Aorta (tissue), 5 donors: ENCODE measurements around the gene FAM151A. TPM values are rescaled to one million over a fixed set of nuclear protein-coding genes. Genes with fewer than 3 reads are reported as not detected.

Source experiments
- ATAC-seq: fragments of 200-7000 bp; cut with Tn5 transposase; one replicate; pipeline ENCODE4 v1.9.1; 2022; ENCODE audit warnings: moderate library complexity; ENCODE audit not compliant: low FRiP score
- DNase-seq, 2 donors: peaks; one replicate each; pipeline ENCODE4 v3.0.0-alpha.2; 2020
- H3K27ac ChIP-seq, 2 donors: one replicate each; pipeline ENCODE4 v1.5.1; 2013; ENCODE audit warnings: low read length in 2 of 2, mild to moderate bottlenecking in 2 of 2, moderate library complexity in 2 of 2, control low read depth in 1 of 2, inconsistent platforms in 1 of 2, low read depth in 1 of 2
- H3K27me3 ChIP-seq, 2 donors: one replicate each; pipeline ENCODE4 v1.6.1; 2013; ENCODE audit warnings: control low read depth in 1 of 2, low read length in 1 of 2, mild to moderate bottlenecking in 1 of 2, moderate library complexity in 1 of 2; ENCODE audit not compliant: insufficient read depth in 2 of 2, control insufficient read depth in 1 of 2
- H3K36me3 ChIP-seq, 2 donors: one replicate each; pipeline ENCODE4 v1.6.1; 2013; ENCODE audit warnings: control low read depth in 1 of 2, low read length in 1 of 2, mild to moderate bottlenecking in 1 of 2; ENCODE audit not compliant: insufficient read depth in 2 of 2, control insufficient read depth in 1 of 2
- H3K4me1 ChIP-seq, 2 donors: one replicate each; pipeline ENCODE4 v1.6.1; 2013; ENCODE audit warnings: low read length in 2 of 2, control low read depth in 1 of 2, mild to moderate bottlenecking in 1 of 2, moderate library complexity in 1 of 2; ENCODE audit not compliant: insufficient read depth in 2 of 2, control insufficient read depth in 1 of 2
- H3K4me3 ChIP-seq, 2 donors: one replicate each; pipeline ENCODE4 v1.5.1; 2013; ENCODE audit warnings: low read length in 2 of 2, control low read depth in 1 of 2, mild to moderate bottlenecking in 1 of 2
- H3K9me3 ChIP-seq: one replicate; pipeline ENCODE4 v1.6.1; 2013; ENCODE audit warnings: mild to moderate bottlenecking, low read length; ENCODE audit not compliant: control insufficient read depth
- WGBS, 2 donors: extraction: QIAGEN DNeasy Blood & Tissue Kit; methylation state at CpG; one replicate each; pipeline ENCODE4 v1.1.7; 2013; 5-methylcytosine and 5-hydroxymethylcytosine counted together
- intact Hi-C, 2 donors: fragments of 100-400 bp; cut with DNase I; formaldehyde crosslinking; loops; one replicate each; pipeline versions ENCODE4 v1.14.2 to v1.15.0; 2022
- polyA plus RNA-seq, 2 donors: library from polyadenylated mRNA; stranded (reverse); fragments of 200-250 nt; gene quantifications; one replicate each; pipeline ENCODE4 v1.2.3, GENCODE V29; 2013
- total RNA-seq, 2 donors: library from RNA; stranded (reverse); fragmentation: NEBNext Ultra II Directional; extraction: Animal tissue kit (Norgen Biotek cat#: 25700); gene quantifications; one replicate each; pipeline ENCODE4 v1.2.1, GENCODE V29; 2021
- donor health status: healthy with polysubstance abuse.
- donor health status: Bipolar disorder and iron deficiency.
- donor health status: DM: no; HTN: no; CAD: no.
- donor health status: DM: no; HTN: no; CAD: no.
- donor health status: DM: yes; HTN: yes; CAD: no.

The FAM151A gene
- total and polyA plus RNA-seq, 4 donors = 0.08 TPM; not detected in 3

GRCh38 chr1:54619749-54620148, 3.6 kb downstream of the FAM151A start:
- intact Hi-C loops = no loop called here
- ATAC-seq (no peak), DNase-seq (peak in 1 of 2 donors; percentile 59)
- Histone ChIP-seq H3K9me3 (no peaks in the 10 kb centered on the region), H3K27me3 (no peaks in the 10 kb centered on the region), H3K36me3 (no peaks in the 10 kb centered on the region), H3K4me3 (no peak overlapping the region), H3K27ac (no peak overlapping the region), H3K4me1 (no peaks in the 10 kb centered on the region)
- 78 to 80% methylated on average over 8 of the region's 8 CpGs for WGBS, 2 donors

- peak in 1 of 2 donors; percentile 74 for DNase-seq
- no peak overlapping the region for H3K27ac ChIP-seq
- H3K27me3 ChIP-seq = no peaks in the 10 kb centered on the region
- WGBS, 2 donors = 60 to 70% methylated on average over 13 of the region's 13 CpGs
- intact Hi-C loops = no loop called here
- H3K36me3 ChIP-seq = no peaks in the 10 kb centered on the region
- H3K4me1 ChIP-seq = no peaks in the 10 kb centered on the region
- H3K9me3 ChIP-seq = no peaks in the 10 kb centered on the region
- no peak overlapping the region for H3K4me3 ChIP-seq
- ATAC-seq = peak; percentile 8
Observed at GRCh38 chr1:54615531-54616279, 7.6 kb downstream of the FAM151A start.

GRCh38 chr1:54614563-54614962, 8.8 kb downstream of the FAM151A start:
- H3K4me3 ChIP-seq = no peak overlapping the region
- 77 to 85% methylated on average over 8 of the region's 8 CpGs for WGBS, 2 donors
- H3K27ac ChIP-seq = no peak overlapping the region
- H3K4me1 ChIP-seq = no peaks in the 10 kb centered on the region
- H3K36me3 ChIP-seq = no peaks in the 10 kb centered on the region
- DNase-seq (no peak), ATAC-seq (no peak)
- H3K9me3 ChIP-seq = no peaks in the 10 kb centered on the region
- intact Hi-C loops = no loop called here
- no peaks in the 10 kb centered on the region for H3K27me3 ChIP-seq

GRCh38 chr1:54614024-54614423, 9.3 kb downstream of the FAM151A start:
- Histone ChIP-seq H3K36me3 (no peaks in the 10 kb centered on the region), H3K4me1 (no peaks in the 10 kb centered on the region), H3K9me3 (no peaks in the 10 kb centered on the region), H3K4me3 (no peak overlapping the region), H3K27me3 (no peaks in the 10 kb centered on the region), H3K27ac (no peak overlapping the region)
- DNase-seq = no peak
- ATAC-seq = no peak
- WGBS, 2 donors = 70 to 78% methylated on average over 2 of the region's 2 CpGs
- intact Hi-C loops = no loop called here

GRCh38 chr1:54611621-54612020, 11.7 kb downstream of the FAM151A start:
- ATAC-seq (no peak), DNase-seq (no peak)
- H3K4me3 ChIP-seq = no peak overlapping the region
- 88 to 93% methylated on average over 8 of the region's 8 CpGs for WGBS, 2 donors
- H3K36me3 ChIP-seq = peaks cover 0 to 4% of the 10 kb centered on the region in 2 donors
- H3K27ac ChIP-seq = no peak overlapping the region
- no peaks in the 10 kb centered on the region for H3K9me3 ChIP-seq
- intact Hi-C loops = no loop called here
- H3K4me1 ChIP-seq = no peaks in the 10 kb centered on the region
- H3K27me3 ChIP-seq = no peaks in the 10 kb centered on the region

DNA sequence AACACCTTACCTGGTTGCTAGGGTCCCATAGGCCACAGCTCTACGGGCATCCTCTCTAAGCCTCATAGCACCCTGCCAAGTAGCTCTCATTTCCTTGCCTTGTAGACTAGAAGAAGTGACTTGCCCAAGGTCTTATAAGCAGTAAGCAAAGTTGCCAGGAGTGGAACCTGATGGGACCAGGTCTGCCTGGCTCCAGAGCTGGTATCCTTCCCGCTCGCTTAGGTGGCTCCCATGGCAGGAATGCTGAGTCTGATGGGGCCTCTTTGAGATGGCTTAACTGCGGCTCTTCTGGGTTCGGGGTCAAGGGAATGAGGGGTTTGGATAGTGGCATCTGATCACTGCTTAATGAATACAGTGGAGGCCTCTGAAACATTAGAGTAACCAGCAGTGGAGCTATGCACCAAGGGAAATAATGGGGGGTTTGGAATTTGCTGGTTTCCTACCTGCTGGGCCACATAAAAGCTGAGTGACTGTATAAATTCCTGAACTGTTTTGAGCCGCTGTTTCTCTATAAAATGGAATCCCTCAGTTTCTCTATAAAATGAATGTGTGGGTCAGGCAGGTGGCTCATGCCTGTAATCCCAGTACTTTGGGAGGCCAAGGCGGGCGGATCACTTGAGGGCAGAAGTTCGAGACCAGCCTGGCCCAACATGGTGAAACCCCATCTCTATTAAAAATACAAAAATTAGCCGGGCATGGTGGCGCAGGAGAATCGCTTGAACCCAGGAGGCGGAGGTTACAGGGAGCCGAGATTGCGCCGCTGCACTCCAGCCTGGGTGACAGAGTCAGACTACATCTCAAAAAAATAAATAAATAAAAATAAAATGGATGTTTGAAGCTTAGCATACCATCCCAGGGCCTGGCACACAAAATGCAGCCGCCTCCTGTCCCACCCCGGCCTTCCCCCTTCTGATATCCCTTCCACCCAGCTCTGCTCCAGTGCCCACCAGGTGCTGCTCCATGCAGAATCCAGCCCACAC, 12.4 kb downstream of the FAM151A start:
- H3K27me3 ChIP-seq = no peaks in the 10 kb centered on the region
- no peaks in the 10 kb centered on the region for H3K9me3 ChIP-seq
- 96 to 97% methylated on average over 18 of the region's 18 CpGs for WGBS, 2 donors
- H3K27ac ChIP-seq = no peak overlapping the region
- no peaks in the 10 kb centered on the region for H3K4me1 ChIP-seq
- no peak overlapping the region for H3K4me3 ChIP-seq
- peaks cover 0 to 4% of the 10 kb centered on the region in 2 donors for H3K36me3 ChIP-seq
- intact Hi-C loops = no loop called here
- ATAC-seq (no peak), DNase-seq (no peak)

- Histone ChIP-seq H3K27ac (no peak overlapping the region), H3K4me1 (no peaks in the 10 kb centered on the region), H3K27me3 (no peaks in the 10 kb centered on the region), H3K9me3 (no peaks in the 10 kb centered on the region), H3K4me3 (no peak overlapping the region), H3K36me3 (peaks cover 0 to 4% of the 10 kb centered on the region in 2 donors)
- DNase-seq (no peak), ATAC-seq (no peak)
- intact Hi-C loops = no loop called here
- 77 to 85% methylated on average over 6 of the region's 6 CpGs for WGBS, 2 donors
Observed at GRCh38 chr1:54610048-54610447, 13.3 kb downstream of the FAM151A start.

DNA sequence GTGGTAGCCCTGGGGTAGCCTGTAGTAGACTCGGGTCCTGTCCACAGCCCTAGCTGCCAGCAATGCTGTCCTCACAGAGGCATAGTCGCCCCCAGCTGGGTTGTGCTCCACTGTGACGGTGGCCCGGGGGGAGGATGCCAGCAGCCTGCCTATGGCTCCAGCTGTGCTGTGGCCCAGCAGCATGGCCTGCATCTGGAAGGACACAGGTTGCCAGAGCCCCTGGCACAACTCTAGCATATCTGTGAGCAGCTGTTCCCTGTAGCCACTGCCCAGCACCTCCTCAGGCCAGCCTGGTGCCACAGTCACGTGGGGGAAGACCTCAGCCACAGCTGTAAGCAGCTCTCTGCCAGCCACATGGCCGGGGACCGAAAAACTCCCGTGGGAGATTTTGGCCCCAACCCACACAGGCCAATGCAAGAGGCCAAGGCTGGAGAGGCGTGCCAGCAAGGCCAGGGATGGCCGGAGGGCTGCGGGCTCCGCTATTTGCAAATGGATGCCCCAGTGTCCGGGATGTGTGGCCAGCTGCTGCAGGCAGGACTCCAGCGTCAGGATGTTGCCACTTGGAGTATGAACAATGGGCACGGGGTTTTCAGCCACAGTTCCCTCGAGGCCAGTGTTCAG, 13.9 kb downstream of the FAM151A start:
- H3K9me3 ChIP-seq = no peaks in the 10 kb centered on the region
- H3K4me3 ChIP-seq = no peak overlapping the region
- ATAC-seq (peak; percentile 36), DNase-seq (no peak)
- no peak overlapping the region for H3K27ac ChIP-seq
- H3K36me3 ChIP-seq = peaks cover 0 to 4% of the 10 kb centered on the region in 2 donors
- WGBS, 2 donors = 20 to 26% methylated on average over 16 of the region's 16 CpGs
- intact Hi-C loops = no loop called here
- H3K27me3 ChIP-seq = no peaks in the 10 kb centered on the region
- H3K4me1 ChIP-seq = no peaks in the 10 kb centered on the region
